ENCODE data around the gene RUNX3. TPM values are rescaled to one million over a fixed set of nuclear protein-coding genes. Genes with fewer than 3 reads are reported as not detected.

Gene RUNX3
- total RNA-seq, 1 experiment from 2014 or later = 22.6 TPM

DNA sequence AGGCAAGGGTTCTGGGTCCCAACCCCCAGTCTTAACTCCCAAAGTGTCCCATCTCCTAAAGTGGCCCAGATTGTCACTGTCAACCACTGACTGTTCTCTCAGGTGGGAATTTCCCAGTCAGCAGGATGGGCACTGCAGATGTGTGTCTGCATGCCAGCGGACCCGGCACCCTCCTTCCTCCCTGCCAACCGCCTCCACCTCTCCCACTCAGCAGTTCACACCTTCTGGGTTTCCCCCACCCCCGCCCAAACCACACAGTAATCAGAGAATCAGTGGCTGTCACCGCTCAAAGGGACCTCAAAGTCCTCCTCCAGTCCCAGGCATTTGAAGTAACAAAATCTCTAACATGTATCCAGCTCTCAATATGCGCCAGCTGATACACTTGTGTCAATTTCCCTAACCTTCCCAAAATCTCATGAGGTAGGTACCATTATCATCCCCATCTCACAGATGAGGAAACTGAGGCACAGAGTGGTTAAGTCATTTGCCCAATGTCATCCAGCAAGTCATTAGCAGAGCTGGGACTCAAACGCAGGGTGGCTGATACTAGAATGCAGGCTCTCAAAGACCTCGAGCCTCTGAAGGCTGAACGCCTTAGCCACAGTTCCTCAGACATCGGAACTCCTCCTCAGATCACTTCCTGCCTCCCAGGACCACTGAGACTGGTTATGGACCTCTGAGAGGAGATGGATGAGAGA lies 4.8 kb downstream of the RUNX3 start (continued):
- TF ChIP-seq, protein P1, sequence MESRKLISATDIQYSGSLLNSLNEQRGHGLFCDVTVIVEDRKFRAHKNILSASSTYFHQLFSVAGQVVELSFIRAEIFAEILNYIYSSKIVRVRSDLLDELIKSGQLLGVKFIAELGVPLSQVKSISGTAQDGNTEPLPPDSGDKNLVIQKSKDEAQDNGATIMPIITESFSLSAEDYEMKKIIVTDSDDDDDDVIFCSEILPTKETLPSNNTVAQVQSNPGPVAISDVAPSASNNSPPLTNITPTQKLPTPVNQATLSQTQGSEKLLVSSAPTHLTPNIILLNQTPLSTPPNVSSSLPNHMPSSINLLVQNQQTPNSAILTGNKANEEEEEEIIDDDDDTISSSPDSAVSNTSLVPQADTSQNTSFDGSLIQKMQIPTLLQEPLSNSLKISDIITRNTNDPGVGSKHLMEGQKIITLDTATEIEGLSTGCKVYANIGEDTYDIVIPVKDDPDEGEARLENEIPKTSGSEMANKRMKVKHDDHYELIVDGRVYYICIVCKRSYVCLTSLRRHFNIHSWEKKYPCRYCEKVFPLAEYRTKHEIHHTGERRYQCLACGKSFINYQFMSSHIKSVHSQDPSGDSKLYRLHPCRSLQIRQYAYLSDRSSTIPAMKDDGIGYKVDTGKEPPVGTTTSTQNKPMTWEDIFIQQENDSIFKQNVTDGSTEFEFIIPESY (IDR thresholded peaks at IDR 0.05; ENCODE audit: extremely low read depth, insufficient replicate concordance, low read length) = no peak
- no peak for TF ChIP-seq POLR2AphosphoS5 (IDR thresholded peaks at IDR 0.05; ENCODE audit: low read depth, low read length)
- TF ChIP-seq, protein P2, sequence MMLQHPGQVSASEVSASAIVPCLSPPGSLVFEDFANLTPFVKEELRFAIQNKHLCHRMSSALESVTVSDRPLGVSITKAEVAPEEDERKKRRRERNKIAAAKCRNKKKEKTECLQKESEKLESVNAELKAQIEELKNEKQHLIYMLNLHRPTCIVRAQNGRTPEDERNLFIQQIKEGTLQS (IDR thresholded peaks at IDR 0.05) = no peak
- no peak for TF ChIP-seq ELF1 (IDR thresholded peaks at IDR 0.05; ENCODE audit: borderline replicate concordance, low read depth)
- no peak for TF ChIP-seq POLR2A (IDR thresholded peaks at IDR 0.05; ENCODE audit: borderline replicate concordance, extremely low read depth, insufficient read depth, insufficient read length)
- no peak for TF ChIP-seq YY1 (IDR thresholded peaks at IDR 0.05; ENCODE audit: extremely low read depth, insufficient replicate concordance, low read depth, low read length)
- TF ChIP-seq CEBPB (IDR thresholded peaks at IDR 0.05; ENCODE audit: low read depth) = no peak
- no peak for TF ChIP-seq ZNF274 (IDR thresholded peaks at IDR 0.05; ENCODE audit: low read depth, low read length)

GRCh38 chr1:24923485-24924113 lies 6.5 kb downstream of the RUNX3 start:
- ChIA-PET CTCF (no interaction called here), POLR2A (no interaction called here), RAD21 (ENCODE audit: low non-redundant PET in 1 of 2, low total read pairs in 2 of 2, uncharacterized antibody in 2 of 2, unreplicated experiment in 2 of 2) (no interaction called here)
- Histone ChIP-seq H3K36me3 (ENCODE audit: control insufficient read depth in 1 of 2, insufficient read depth in 2 of 2, low read length in 2 of 2) (peaks cover 3 to 9% of the 10 kb centered on the region in 2 experiments; a peak in 1 of 4 replicates), H3K9me3 (ENCODE audit: control insufficient read depth in 1 of 2, insufficient read depth in 1 of 2, low read depth in 1 of 2, low read length in 2 of 2) (no peaks in the 10 kb centered on the region), H3K27ac (ENCODE audit: low read depth, low read length) (no peak overlapping the region), H3K9ac (ENCODE audit: low read length) (no peak overlapping the region), H4K20me1 (ENCODE audit: insufficient read depth) (no peaks in the 10 kb centered on the region; the same call in 1 of the 2 replicates), H3K9me2 (ENCODE audit: insufficient read depth) (no peaks in the 10 kb centered on the region), H2AFZ (ENCODE audit: low read depth, low read length, poor library complexity, severe bottlenecking) (no peak overlapping the region), H3K79me2 (ENCODE audit: insufficient read depth, low read length) (peaks cover 9% of the 10 kb centered on the region), H3K27me3 (ENCODE audit: insufficient read depth, low read length) (no peaks in the 10 kb centered on the region), H3K4me3 (replicated peaks in 1 of 2; ENCODE audit: low read depth in 1 of 2, low read length in 2 of 2) (no peak overlapping the region), H3K4me1 (ENCODE audit: control insufficient read depth in 1 of 2, insufficient read depth in 2 of 2, low read length in 2 of 2) (peaks cover 5 to 16% of the 10 kb centered on the region in 2 experiments; a peak in 3 of 4 replicates), H3K4me2 (ENCODE audit: low read length) (no peak overlapping the region)
- DNase-seq (ENCODE audit: low read depth, low spot score) (no peak), ATAC-seq (no peak)
- BruUV-seq (replicated peaks) = no TSS peak
- intact Hi-C loops (cut with micrococcal nuclease) = no loop called here
- TF ChIP-seq EGR1 (IDR thresholded peaks at IDR 0.05; ENCODE audit: low read depth) = no peak
- no peak for TF ChIP-seq EZH2phosphoT487 (IDR thresholded peaks at IDR 0.05; ENCODE audit: borderline replicate concordance)
- no peak for TF ChIP-seq TCF7L2 (IDR thresholded peaks at IDR 0.05; ENCODE audit: borderline replicate concordance, extremely low read depth, insufficient read depth, insufficient read length)
- no peak for TF ChIP-seq CTCF (IDR thresholded peaks at IDR 0.05 in 2 of 3, conservative IDR thresholded peaks at IDR 0.05 in 1 of 3; ENCODE audit: borderline replicate concordance in 1 of 3, insufficient read depth in 1 of 3, low read depth in 2 of 3, low read length in 2 of 3)
- TF ChIP-seq ZFX (IDR thresholded peaks at IDR 0.05) = no peak
- TF ChIP-seq RAD21 (IDR thresholded peaks at IDR 0.05; ENCODE audit: low read depth) = no peak
- TF ChIP-seq, protein P1 (IDR thresholded peaks at IDR 0.05; ENCODE audit: extremely low read depth, insufficient replicate concordance, low read length) = no peak
- no peak for TF ChIP-seq JUND (IDR thresholded peaks at IDR 0.05)
- TF ChIP-seq CEBPB (IDR thresholded peaks at IDR 0.05; ENCODE audit: low read depth) = no peak
- no peak for TF ChIP-seq SRF (IDR thresholded peaks at IDR 0.05; ENCODE audit: low read depth)
- no peak for TF ChIP-seq POLR2A (IDR thresholded peaks at IDR 0.05; ENCODE audit: borderline replicate concordance, extremely low read depth, insufficient read depth, insufficient read length)
- no peak for TF ChIP-seq ELF1 (IDR thresholded peaks at IDR 0.05; ENCODE audit: borderline replicate concordance, low read depth)
- no peak for TF ChIP-seq SP1 (IDR thresholded peaks at IDR 0.05; ENCODE audit: low read depth)
- no peak for TF ChIP-seq ZNF274 (IDR thresholded peaks at IDR 0.05; ENCODE audit: low read depth, low read length)
